HEK293T (cell line): ENCODE measurements around the gene IGSF9B.

Source experiments
- ARNT ChIP-seq: fragments of 450-650 bp; IDR thresholded peaks from 2 replicates; pipeline ENCODE4 v1.6.1; 2017; ENCODE audit warnings: mild to moderate bottlenecking
- BHLHE40 ChIP-seq: fragments of 450-650 bp; IDR thresholded peaks from 2 replicates; pipeline ENCODE4 v1.6.1; 2016; ENCODE audit warnings: mild to moderate bottlenecking, moderate library complexity, borderline replicate concordance
- ELF4 ChIP-seq: fragments of 450-650 bp; IDR thresholded peaks from 2 replicates; pipeline ENCODE4 v1.6.1; 2017; ENCODE audit warnings: antibody characterized with exemption
- FOXA1 ChIP-seq: fragments of 450-650 bp; IDR thresholded peaks from 2 replicates; pipeline ENCODE4 v1.6.1; 2016; ENCODE audit warnings: mild to moderate bottlenecking
- FOXK2 ChIP-seq: fragments of 450-650 bp; IDR thresholded peaks from 2 replicates; pipeline ENCODE4 v1.6.1; 2016; ENCODE audit warnings: mild to moderate bottlenecking
- FOXM1 ChIP-seq: fragments of 450-650 bp; IDR thresholded peaks from 2 replicates; pipeline ENCODE4 v1.6.1; 2017; ENCODE audit warnings: mild to moderate bottlenecking, borderline replicate concordance
- HDGF ChIP-seq: fragments of 450-650 bp; IDR thresholded peaks from 2 replicates; pipeline ENCODE4 v1.6.1; 2017; ENCODE audit warnings: antibody characterized with exemption, borderline replicate concordance
- LEF1 ChIP-seq: fragments of 450-650 bp; IDR thresholded peaks from 2 replicates; pipeline ENCODE4 v1.6.1; 2017; ENCODE audit warnings: mild to moderate bottlenecking, borderline replicate concordance
- SP1 ChIP-seq: fragments of 450-650 bp; IDR thresholded peaks from 2 replicates; pipeline ENCODE4 v1.6.1; 2017
- SUZ12 ChIP-seq: fragments of 450-650 bp; IDR thresholded peaks from 2 replicates; pipeline ENCODE4 v1.6.1; 2016; ENCODE audit warnings: mild to moderate bottlenecking
- TARDBP ChIP-seq: fragments of 450-650 bp; IDR thresholded peaks from 2 replicates; pipeline ENCODE4 v1.6.1; 2016
- ZNF384 ChIP-seq: fragments of 450-650 bp; IDR thresholded peaks from 2 replicates; pipeline ENCODE4 v1.6.1; 2016
- TF ChIP-seq, protein P1 (sequence below): fragments of 450-650 bp; IDR thresholded peaks from 2 replicates; pipeline ENCODE4 v1.6.1; 2016

DNA sequence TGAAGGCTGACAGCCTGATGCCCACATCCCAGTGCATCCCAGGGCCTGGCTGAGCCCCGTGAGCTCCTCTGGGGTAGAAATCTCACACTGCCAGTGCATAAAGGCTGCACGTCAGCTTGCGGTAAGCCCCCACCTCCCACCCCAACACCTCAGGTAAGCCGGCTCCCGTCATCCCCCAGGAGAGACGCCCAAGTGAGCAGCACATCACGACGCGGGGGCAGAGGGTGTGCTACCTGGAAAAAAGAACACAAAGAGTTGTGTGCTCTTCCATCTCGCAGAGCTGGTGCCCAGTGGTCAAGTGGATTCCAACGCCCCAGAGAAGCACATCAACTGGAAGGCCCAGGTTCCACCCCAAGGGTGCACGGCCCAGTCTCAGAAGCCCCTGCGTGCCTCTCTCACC lies 50.0 kb downstream of the IGSF9B start:
- TF ChIP-seq, protein P1, sequence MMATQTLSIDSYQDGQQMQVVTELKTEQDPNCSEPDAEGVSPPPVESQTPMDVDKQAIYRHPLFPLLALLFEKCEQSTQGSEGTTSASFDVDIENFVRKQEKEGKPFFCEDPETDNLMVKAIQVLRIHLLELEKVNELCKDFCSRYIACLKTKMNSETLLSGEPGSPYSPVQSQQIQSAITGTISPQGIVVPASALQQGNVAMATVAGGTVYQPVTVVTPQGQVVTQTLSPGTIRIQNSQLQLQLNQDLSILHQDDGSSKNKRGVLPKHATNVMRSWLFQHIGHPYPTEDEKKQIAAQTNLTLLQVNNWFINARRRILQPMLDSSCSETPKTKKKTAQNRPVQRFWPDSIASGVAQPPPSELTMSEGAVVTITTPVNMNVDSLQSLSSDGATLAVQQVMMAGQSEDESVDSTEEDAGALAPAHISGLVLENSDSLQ: no peak
- TF ChIP-seq SP1: no peak
- TF ChIP-seq FOXM1: no peak
- no peak for TF ChIP-seq TARDBP
- TF ChIP-seq LEF1: no peak
- TF ChIP-seq SUZ12: no peak
- no peak for TF ChIP-seq FOXA1
- no peak for TF ChIP-seq FOXK2
- no peak for TF ChIP-seq ELF4
- no peak for TF ChIP-seq BHLHE40
- no peak for TF ChIP-seq ZNF384
- TF ChIP-seq HDGF: no peak
- no peak for TF ChIP-seq ARNT
